ENCODE data around the gene XPNPEP3.
"Not testable (repeated sequence)": the region's sequence is repeated elsewhere in the genome, so short reads cannot be mapped to it uniquely, and the experiment has no call there.

XPNPEP3 gene

GRCh38 chr22:40844951-40845350 is 12.0 kb upstream of the XPNPEP3 start:
- Mint-ChIP-seq H3K27ac (no peak overlapping the region), H3K4me1 (ENCODE audit: low read depth) (peaks cover 6% of the 10 kb centered on the region), H3K36me3 (ENCODE audit: low read depth) (peaks cover 38% of the 10 kb centered on the region), H3K4me3 (no peak overlapping the region), H3K9me3 (no peaks in the 10 kb centered on the region), H3K27me3 (ENCODE audit: low read depth) (no peaks in the 10 kb centered on the region)

DNA sequence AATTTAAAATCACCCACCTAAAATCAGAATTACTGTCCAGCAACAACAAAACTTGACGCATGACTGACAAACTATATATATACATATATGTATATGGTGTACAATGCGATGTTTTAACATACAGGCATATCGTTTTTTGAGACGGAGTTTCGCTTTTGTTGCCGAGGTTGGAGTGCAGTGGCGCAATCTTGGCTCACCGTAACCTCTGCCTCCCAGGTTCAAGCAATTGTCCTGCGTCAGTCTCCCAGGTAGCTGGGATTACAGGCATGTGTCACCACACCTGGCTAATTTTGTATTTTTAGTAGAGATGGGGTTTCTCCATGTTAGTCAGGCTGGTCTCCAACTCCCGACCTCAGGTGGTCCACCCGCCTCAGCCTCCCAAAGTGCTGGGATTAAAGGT is 11.1 kb upstream of the XPNPEP3 start:
- H3K4me1 Mint-ChIP-seq (ENCODE audit: low read depth); H3K4me3 Mint-ChIP-seq: not testable (repeated sequence)
- H3K36me3 Mint-ChIP-seq (ENCODE audit: low read depth) = peaks cover 31% of the 10 kb centered on the region

GRCh38 chr22:40853333-40853732 is 3.6 kb upstream of the XPNPEP3 start:
- peaks cover 7% of the 10 kb centered on the region for H3K36me3 Mint-ChIP-seq (ENCODE audit: low read depth)
- peaks cover 44% of the 10 kb centered on the region for H3K4me1 Mint-ChIP-seq (ENCODE audit: low read depth)
- peak overlapping the region; percentile 54 for H3K4me3 Mint-ChIP-seq
- H3K9me3 Mint-ChIP-seq = no peaks in the 10 kb centered on the region
- H3K27ac Mint-ChIP-seq = no peak overlapping the region
- H3K27me3 Mint-ChIP-seq (ENCODE audit: low read depth) = no peaks in the 10 kb centered on the region

More for the DNA sequence above, 11.1 kb upstream of the XPNPEP3 start:
- H3K27me3 Mint-ChIP-seq (ENCODE audit: low read depth); H3K27ac Mint-ChIP-seq; H3K9me3 Mint-ChIP-seq: not testable (repeated sequence)

- Mint-ChIP-seq H3K36me3 (ENCODE audit: low read depth) (peaks cover 6% of the 10 kb centered on the region), H3K27me3 (ENCODE audit: low read depth) (no peaks in the 10 kb centered on the region), H3K27ac (peak overlapping the region; percentile 57), H3K4me1 (ENCODE audit: low read depth) (peaks cover 44% of the 10 kb centered on the region), H3K9me3 (no peaks in the 10 kb centered on the region), H3K4me3 (peak overlapping the region; percentile 54)
Observed at GRCh38 chr22:40853961-40854360, 3.0 kb upstream of the XPNPEP3 start.

DNA sequence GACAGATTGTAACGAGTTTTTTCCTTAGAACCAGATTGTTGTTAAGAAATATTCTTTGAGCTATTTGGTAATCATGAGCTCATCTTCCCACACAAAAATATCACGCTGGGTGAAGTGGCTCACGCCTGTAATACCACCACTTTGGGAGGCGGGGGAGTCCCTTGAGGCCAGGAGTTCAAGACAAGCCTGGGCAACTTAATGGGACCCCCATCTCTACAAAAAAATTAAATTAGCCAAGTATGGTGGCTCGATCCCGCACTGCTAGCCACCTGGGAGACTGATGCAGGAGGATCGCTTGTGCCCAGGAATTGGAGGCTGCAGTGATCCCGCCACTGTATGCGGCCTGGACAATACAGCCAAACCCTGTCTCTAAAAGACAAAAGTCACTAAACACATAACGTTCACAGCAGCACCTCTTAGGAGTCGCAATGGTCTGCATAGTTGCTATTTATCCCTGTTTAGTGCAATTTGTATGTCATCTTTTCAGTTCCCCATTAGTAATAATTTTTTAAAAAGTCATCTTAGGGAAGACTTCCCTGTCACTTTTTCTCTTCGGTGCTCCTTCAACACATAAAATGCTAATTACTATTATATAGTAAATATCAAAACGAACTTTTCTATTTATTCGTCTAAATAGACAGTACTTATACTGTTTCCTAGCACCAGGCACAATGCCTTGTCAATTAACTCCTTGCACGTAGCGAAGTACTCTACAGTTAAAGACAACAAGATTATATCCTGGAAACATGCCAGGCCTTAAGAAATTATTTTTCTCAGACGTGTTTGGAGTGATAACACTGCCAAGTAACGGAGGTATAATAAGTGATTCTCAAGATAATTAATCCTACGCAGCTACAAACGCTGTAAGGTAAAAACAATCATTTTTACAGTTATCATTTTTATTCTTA is 1.6 kb upstream of the XPNPEP3 start:
- Mint-ChIP-seq H3K27ac (peak overlapping the region; percentile 100), H3K4me3 (peak overlapping the region; percentile 95), H3K36me3 (ENCODE audit: low read depth) (peaks cover 6% of the 10 kb centered on the region)

DNA sequence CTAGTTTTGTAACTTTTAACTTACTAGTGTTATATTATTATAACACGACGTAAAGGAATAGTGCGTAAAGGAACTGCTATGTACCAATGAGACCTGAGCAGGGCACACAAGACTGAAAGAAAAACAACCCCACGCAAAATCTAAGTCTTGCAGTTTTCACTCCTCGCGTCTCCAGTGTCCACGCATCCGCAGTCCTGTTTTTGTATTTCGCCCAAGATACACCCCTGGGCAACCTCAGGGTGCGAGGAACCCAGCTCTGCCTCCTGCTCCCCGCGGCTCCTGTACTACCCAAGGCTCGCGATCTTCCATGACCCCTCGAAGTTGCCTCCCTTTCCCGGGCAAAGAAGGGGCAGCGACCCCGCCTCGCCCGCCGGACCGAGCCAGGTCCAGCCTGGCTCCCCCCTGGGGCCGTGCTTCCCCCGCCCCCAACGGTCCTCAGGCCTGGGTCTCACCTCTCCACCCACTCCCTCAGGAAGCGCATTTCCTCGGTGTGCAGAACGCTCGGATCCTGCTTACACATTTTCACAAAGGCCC is 902 bp upstream of the XPNPEP3 start:
- Mint-ChIP-seq H3K4me1 (ENCODE audit: low read depth) (peaks cover 44% of the 10 kb centered on the region), H3K27ac (peak overlapping the region; percentile 100), H3K4me3 (peak overlapping the region; percentile 95), H3K27me3 (ENCODE audit: low read depth) (no peaks in the 10 kb centered on the region), H3K9me3 (no peaks in the 10 kb centered on the region), H3K36me3 (ENCODE audit: low read depth) (peaks cover 6% of the 10 kb centered on the region)

More for the DNA sequence above, 1.6 kb upstream of the XPNPEP3 start:
- no peaks in the 10 kb centered on the region for H3K27me3 Mint-ChIP-seq (ENCODE audit: low read depth)
- peaks cover 44% of the 10 kb centered on the region for H3K4me1 Mint-ChIP-seq (ENCODE audit: low read depth)
- H3K9me3 Mint-ChIP-seq = no peaks in the 10 kb centered on the region

DNA sequence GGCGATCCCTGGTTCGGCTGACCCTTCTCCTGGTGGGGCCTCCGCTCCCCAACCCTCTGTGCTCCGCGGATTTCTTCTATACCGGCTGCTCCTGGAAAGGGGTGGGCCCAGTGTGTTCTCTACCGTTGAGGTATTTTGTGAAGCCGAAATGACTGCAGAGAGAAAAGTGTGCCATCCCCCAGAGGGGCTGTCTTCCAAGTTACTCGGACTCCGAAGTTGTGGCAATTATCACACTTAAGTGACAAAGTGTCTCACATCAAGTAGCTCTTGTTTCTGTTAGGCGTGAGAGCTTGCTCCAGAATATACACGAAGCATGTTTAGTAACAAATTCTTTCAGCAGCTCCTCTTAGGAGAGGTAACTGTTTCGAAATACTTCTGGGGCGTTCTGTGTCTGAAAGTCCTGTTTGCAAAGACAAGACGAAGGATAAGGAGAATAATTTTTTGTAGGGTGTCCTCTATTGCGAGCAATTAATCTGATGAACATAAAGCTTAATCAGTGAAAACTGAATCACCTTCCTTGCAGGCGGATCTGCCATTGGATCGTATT is 434 bp downstream of the XPNPEP3 start:
- peak overlapping the region; percentile 95 for H3K4me3 Mint-ChIP-seq
- H3K4me1 Mint-ChIP-seq (ENCODE audit: low read depth) = peaks cover 36% of the 10 kb centered on the region

GRCh38 chr22:40862013-40862412 is 5.1 kb downstream of the XPNPEP3 start, which contains the start of gene DNAJB7:
DNAJB7 (minus strand) TSS chr22:40862113; CDS start chr22:40861994, 119 bp downstream.
- Mint-ChIP-seq H3K4me1 (ENCODE audit: low read depth) (peaks cover 9% of the 10 kb centered on the region), H3K27ac (no peak within 1 kb of the TSS), H3K9me3 (no peaks in the 10 kb centered on the region), H3K36me3 (ENCODE audit: low read depth) (no peaks in the 10 kb centered on the region), H3K4me3 (no peak within 1 kb of the TSS), H3K27me3 (ENCODE audit: low read depth) (no peaks in the 10 kb centered on the region)

More for the DNA sequence above, 434 bp downstream of the XPNPEP3 start:
- Mint-ChIP-seq H3K9me3 (no peaks in the 10 kb centered on the region), H3K27me3 (ENCODE audit: low read depth) (no peaks in the 10 kb centered on the region), H3K36me3 (ENCODE audit: low read depth) (peaks cover 3% of the 10 kb centered on the region), H3K27ac (peak overlapping the region; percentile 100)

- H3K36me3 Mint-ChIP-seq (ENCODE audit: low read depth) = no peaks in the 10 kb centered on the region
- H3K4me3 Mint-ChIP-seq = no peak overlapping the region
- H3K4me1 Mint-ChIP-seq (ENCODE audit: low read depth) = peaks cover 9% of the 10 kb centered on the region
- no peaks in the 10 kb centered on the region for H3K9me3 Mint-ChIP-seq
- no peak overlapping the region for H3K27ac Mint-ChIP-seq
- no peaks in the 10 kb centered on the region for H3K27me3 Mint-ChIP-seq (ENCODE audit: low read depth)
Observed at GRCh38 chr22:40862537-40862936, 5.6 kb downstream of the XPNPEP3 start.

- Mint-ChIP-seq H3K36me3 (ENCODE audit: low read depth) (peaks cover 4% of the 10 kb centered on the region), H3K9me3 (no peaks in the 10 kb centered on the region), H3K4me1 (ENCODE audit: low read depth) (peaks cover 2% of the 10 kb centered on the region), H3K27me3 (ENCODE audit: low read depth) (no peaks in the 10 kb centered on the region), H3K4me3 (no peak overlapping the region), H3K27ac (no peak overlapping the region)
Observed at GRCh38 chr22:40867109-40867508, 10.2 kb downstream of the XPNPEP3 start.

DNA sequence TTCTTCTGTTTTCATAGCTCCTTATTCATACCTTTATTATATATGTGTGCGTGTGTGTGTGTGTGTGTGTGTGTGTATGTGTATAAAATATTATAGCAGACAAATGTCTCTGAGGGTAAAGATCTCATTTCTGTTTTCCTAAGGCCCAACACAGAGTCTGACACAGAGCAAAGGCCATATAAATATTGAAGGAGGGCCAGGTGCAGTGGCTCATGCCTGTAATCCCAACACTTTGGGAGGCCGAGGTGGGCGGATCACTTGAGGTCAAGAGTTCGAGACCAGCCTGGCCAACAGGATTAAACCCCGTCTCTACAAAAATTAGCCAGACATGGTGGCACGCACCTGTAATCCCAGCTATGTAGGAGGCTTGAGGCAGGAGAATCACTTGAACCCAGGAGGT is 11.4 kb downstream of the XPNPEP3 start:
- H3K27ac Mint-ChIP-seq; H3K27me3 Mint-ChIP-seq (ENCODE audit: low read depth); H3K4me3 Mint-ChIP-seq; H3K36me3 Mint-ChIP-seq (ENCODE audit: low read depth); H3K4me1 Mint-ChIP-seq (ENCODE audit: low read depth); H3K9me3 Mint-ChIP-seq: not testable (repeated sequence)

GRCh38 chr22:40874016-40874415 is 17.1 kb downstream of the XPNPEP3 start:
- Mint-ChIP-seq H3K27ac (no peak overlapping the region), H3K27me3 (ENCODE audit: low read depth) (no peaks in the 10 kb centered on the region), H3K9me3 (no peaks in the 10 kb centered on the region), H3K4me3 (no peak overlapping the region), H3K36me3 (ENCODE audit: low read depth) (peaks cover 6% of the 10 kb centered on the region), H3K4me1 (ENCODE audit: low read depth) (no peaks in the 10 kb centered on the region)

GRCh38 chr22:40875111-40875510 is 18.2 kb downstream of the XPNPEP3 start:
- Mint-ChIP-seq H3K36me3 (ENCODE audit: low read depth) (peaks cover 5% of the 10 kb centered on the region), H3K4me1 (ENCODE audit: low read depth) (no peaks in the 10 kb centered on the region), H3K27me3 (ENCODE audit: low read depth) (no peaks in the 10 kb centered on the region), H3K9me3 (no peaks in the 10 kb centered on the region), H3K4me3 (no peak overlapping the region), H3K27ac (no peak overlapping the region)

GRCh38 chr22:40876907-40877306 is 20.0 kb downstream of the XPNPEP3 start:
- no peaks in the 10 kb centered on the region for H3K9me3 Mint-ChIP-seq
- no peak overlapping the region for H3K4me3 Mint-ChIP-seq
- H3K27me3 Mint-ChIP-seq (ENCODE audit: low read depth) = no peaks in the 10 kb centered on the region
- no peak overlapping the region for H3K27ac Mint-ChIP-seq
- H3K36me3 Mint-ChIP-seq (ENCODE audit: low read depth) = peaks cover 7% of the 10 kb centered on the region
- no peaks in the 10 kb centered on the region for H3K4me1 Mint-ChIP-seq (ENCODE audit: low read depth)

- Mint-ChIP-seq H3K27ac (no peak overlapping the region), H3K4me1 (ENCODE audit: low read depth) (no peaks in the 10 kb centered on the region), H3K4me3 (no peak overlapping the region), H3K9me3 (no peaks in the 10 kb centered on the region), H3K27me3 (ENCODE audit: low read depth) (no peaks in the 10 kb centered on the region), H3K36me3 (ENCODE audit: low read depth) (peaks cover 7% of the 10 kb centered on the region)
Observed at GRCh38 chr22:40877488-40877887, 20.5 kb downstream of the XPNPEP3 start.

Data from T-helper 1 cell treated with Interleukin-12 subunit alpha and Interleukin-12 subunit beta and Interleukin-4 antibody, amounts not matched to agents 30 μg/mL and 1 μg/mL, for 36 hours (primary cell).